Occipital lobe (tissue), 2 donors: ENCODE results near the gene PTGDS. TPM values are rescaled to one million over a fixed set of nuclear protein-coding genes. Genes with fewer than 3 reads are reported as not detected.

Source experiments
- DNase-seq: peaks from one replicate; lab custom pipeline; 2025; lab: John Stamatoyannopoulos, UW
- total RNA-seq: library from RNA; depleted of rRNA; stranded (reverse); fragments of >200 nt; gene quantifications from one replicate; pipeline ENCODE4 v1.2.3, GENCODE V29; 2014

The PTGDS gene
- total RNA-seq, 1 donor from 2014 or later, result 52.1 TPM

DNA sequence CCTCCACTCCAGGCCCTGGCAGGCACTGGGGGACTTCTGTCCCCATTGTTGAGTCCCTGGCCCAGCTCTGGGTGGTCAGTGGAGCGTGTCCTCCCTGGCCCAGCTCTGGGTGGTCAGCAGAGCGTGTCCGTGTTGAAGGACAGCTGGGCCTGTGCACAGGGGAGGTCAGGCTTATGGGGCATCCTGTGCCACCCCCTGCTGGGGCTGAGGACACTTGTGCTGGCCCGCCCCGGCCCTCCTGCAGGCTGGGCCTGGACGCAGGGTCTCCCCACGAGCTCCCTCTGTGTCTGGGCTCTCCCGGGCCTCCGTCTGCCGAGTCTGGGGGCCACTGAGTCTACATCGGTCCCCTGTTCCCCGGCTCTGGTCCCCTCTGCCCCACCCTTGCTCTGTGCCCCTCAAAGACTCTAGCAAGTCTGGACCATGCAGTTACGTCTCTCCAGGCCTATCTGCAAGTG, 30.5 kb downstream of the PTGDS start:
- DNase-seq, result no peak

DNA sequence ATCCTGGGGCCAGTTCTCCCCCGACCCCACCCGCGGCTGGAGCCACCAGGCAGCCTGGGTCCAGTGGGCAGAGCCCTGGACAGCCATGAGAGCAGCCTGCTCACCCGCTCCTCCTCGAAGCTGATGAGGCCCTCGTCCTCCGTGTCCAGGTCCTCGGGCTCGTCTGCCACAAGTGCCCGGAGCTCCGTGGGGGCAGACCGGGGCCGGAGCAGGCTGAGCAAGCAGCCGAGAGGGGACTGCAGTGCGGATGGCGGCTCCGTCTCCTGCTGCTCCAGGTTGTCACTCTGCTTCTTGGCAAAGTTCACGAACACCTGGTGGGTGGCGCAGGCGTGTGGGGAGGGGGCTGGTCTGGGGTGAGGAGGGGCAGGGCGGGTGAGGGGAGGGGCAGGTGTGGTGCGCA, 31.0 kb downstream of the PTGDS start:
- no peak for DNase-seq

DNA sequence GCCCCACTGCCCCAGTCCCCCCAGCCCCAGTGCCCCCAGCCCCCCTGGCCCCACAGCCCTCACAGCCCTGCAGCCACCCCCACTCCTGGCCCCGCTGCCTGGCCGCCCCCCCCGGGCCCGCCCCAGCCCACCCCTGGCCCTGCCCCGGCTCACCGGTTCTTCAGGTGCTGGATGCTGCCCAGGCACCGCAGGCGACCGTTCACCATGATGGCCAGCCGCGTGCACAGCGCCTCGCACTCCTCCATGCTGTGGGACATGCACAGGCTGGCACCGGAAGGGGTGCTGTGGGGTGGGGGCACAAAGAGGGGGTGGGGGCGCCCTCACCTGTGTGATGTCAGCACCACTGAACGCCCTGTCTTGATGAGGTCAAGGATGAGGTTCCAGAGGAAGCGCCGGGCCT, 31.9 kb downstream of the PTGDS start:
- no peak for DNase-seq

DNA sequence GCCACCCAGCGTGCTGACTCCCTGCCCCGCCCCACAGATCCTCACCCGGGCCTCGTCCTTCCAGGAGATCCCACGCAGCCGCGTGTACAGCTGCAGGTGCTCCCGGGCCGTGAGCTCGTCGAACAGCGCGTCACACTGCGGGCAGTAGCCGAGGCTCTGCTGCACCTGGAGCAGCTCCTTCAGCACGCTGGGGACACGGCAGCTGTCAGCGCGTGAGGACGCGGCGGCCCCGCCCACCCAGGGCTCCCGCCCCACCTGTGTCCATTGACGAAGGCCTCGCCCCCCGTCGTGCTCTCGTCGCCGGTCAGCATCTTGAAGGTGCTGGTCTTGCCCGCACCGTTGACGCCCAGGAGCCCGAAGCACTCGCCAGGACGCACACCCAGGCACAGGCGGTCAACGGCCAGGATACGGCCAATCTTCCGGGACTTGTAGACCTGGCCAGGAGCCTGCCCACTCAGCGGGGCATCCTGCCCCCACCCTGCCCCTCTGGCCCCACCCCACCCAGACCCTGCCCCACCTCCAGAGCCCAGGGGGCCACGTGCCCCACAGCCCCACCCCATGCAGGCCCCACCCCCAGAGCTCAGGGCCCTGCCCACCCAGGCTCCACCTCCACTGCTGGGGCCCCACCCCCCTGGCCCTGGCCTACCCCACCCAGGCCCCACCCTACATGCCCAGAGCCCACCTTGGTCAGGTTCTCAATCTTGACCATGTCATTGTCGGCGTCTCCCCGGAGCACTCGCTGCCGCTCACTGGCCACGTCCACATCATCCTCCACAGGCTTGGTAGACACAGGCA, 32.8 kb downstream of the PTGDS start:
- no peak for DNase-seq

GRCh38 chr9:137011156-137011555, 33.9 kb downstream of the PTGDS start:
- DNase-seq, result no peak

DNA sequence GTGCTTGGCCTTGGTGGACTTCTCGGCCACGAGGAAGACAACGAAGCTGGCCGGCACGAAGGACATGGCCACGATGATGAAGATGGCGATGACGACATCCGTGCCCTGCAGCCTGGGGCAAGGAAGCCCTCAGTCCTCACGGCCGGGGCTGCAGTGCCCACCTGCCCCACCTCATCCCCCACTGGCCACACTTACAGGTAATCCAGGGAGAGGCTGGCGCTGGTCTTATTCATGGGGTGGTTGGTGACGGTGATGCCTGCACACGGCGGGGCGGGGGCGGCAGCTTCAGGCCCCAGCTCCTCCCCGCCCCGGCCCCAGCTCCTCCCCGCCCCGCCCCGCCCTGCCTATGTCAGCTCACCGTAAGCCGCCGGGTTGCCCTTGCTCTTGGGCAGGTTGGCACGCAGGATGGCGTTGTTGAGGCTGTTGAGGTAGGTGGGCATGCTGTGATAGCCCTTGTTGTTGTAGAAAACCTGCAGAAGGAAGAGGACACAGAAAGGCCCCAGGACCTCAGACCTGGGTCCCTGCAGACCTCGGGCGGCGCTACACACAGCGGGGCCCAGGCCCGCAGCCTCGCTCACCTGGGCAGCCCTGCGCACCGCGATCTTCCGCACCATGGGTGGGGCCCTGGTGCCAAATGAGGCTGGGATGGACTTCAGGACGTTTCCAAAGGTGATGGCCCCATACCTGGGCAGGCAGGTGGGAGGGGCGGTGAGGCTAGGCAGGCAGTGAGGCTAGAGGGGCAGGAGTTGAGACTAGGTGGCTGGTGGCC, 34.8 kb downstream of the PTGDS start:
- DNase-seq, result no peak

DNA sequence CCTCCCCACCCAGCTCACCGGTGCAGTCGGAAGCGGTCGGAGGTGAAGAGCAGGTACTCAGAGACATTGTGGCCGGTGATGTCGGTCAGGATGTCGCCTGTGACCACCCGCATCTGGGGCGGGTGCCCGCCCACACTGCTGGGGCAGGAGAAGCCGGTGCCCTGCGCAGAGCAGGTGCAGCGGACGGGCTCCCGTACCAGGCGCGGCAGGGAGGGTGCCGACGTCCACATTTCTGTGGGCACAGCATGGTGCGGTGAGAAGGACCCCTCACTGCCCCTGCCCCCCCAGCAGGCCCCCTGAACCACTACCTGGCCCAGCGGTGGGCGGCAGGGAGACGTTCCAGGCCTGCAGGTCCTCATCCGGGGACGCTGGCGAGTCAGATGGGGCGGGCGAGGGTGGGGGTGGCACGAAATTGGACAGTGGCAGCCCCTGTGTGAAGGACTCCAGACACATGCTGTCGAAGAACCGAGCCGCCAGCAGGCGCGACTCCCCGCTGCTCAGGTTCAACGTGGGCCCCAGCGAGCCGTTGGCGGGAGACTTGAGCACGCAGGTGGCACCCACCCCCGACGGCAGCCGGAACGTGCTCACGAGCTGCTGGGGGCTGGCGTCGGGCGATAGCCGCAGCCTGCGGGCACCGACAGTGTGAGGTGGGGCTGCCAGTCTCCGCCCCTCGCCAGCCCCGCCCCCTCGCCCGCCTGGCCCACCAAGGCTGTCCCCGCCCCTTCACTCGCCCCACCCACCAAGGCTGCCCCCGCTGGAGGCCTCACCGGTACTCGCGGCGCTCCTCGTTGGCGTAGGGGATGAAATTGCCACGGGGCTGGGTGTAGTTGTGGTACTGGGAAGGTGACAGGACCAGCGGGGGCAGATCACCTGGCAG, 35.6 kb downstream of the PTGDS start:
- DNase-seq, result no peak

DNA sequence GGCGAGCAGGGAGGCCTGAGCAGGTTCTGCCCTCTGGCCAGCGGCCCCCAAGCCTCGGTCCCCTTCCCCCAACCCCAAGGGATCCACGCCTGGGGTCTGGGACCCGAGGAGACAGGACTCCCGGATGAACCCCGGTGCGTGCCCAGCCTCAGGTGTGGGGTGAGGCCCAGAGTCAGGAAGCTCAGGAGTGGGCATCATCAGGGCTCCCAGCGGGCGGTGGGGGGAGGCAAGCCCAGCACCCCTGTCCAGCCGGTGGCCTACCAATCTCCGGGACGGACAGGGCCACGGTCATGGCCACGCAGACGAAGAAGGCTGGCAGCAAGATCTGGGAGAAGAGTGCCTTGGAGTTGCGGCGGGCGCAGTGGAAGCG, 36.3 kb downstream of the PTGDS start:
- DNase-seq, result no peak

GRCh38 chr9:137014166-137014565, 36.9 kb downstream of the PTGDS start:
- DNase-seq, result no peak

DNA sequence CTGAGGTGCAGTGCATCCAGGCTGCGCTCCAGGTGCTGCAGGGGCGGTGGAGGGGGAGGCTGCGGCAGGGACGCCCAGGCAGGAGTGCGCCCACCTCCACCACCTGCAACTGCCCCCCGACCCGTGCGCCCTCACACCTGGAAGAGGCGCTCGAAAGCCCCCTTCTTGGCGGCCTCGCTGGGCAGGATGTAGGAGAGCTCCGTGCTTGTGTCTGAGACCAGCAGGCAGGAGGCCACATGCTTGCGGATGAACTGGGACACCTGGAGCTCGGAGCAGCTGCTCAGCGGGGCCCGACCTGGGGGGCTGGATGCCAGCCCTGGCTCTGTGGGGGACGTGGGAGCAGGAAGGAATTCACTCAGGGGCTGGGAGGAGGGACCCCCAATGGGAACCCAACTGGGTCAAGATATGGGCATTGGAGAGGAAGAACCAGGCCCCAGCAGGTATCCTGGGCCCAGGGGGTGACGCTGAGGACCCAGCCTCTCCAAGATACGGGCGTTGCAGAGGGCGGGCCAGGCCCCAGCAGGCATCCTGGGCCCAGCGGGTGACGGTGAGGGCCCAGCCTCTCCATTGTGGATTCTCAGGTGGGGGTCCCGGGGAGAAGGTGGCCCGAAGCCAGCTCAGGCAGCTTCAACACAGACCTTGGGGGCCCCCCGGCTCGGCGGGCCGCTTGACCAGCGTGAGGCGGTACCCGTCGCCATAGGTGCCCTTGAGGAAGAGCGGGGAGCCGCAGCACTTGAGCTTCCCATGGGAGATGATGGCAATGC, 37.7 kb downstream of the PTGDS start:
- no peak for DNase-seq

DNA sequence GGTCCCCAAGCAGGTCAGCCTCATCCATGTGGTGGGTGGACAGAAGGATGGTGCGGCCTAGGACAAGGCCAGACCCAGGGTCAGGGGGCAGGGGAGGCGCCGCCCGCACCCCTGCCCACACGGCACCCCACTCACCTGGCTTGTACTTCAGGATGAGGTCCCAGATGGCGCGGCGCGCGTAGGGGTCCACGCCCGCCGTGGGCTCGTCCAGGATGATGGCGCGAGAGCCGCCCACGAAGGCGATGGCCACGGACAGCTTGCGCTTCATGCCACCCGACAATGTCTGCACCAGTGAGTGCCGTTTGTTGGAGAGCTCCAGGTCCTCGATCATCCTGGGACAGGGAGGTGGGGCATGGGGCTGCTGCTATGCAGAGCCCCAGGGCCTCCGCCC, 38.2 kb downstream of the PTGDS start:
- DNase-seq, result no peak

DNA sequence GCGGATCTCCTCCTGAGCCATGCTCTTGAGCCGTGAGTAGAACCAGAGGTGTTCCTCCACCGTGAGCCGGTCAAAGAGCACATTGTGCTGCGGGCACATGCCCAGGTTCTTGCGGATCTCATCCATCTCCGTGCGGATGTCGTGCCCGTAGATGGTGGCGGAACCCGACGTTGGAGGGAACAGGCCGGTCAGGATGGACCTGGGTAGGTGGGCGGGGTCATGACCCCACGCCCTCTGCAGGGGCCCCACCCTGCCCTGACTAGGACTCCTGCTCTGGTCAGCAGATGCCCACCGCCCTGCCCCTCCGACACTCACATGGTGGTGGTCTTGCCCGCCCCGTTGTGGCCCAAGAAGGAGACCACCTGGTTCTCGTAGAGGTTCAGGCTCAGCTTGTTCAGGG, 38.7 kb downstream of the PTGDS start:
- DNase-seq, result no peak

- no peak for DNase-seq
Measured at GRCh38 chr9:137016436-137016835, 39.1 kb downstream of the PTGDS start.

DNA sequence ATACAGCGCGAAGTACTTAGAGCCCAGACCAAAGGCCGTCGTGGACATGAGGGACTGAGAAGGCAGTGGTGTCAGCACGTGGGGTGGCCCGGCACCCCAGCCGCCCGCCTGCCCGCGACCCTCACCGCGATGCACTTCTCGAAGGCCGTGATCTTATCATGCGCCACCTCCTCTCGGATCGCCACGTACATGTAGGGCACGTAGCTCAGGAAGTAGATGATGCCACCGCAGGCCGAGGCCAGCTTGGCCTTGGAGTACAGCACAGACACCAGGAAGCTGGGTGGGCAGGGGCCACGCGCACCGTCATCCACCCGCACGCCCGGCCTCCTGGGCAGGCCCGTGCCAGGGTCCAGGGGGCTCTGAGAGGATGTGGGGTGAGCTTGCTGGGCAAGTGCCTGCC, 39.8 kb downstream of the PTGDS start:
- no peak for DNase-seq

DNA sequence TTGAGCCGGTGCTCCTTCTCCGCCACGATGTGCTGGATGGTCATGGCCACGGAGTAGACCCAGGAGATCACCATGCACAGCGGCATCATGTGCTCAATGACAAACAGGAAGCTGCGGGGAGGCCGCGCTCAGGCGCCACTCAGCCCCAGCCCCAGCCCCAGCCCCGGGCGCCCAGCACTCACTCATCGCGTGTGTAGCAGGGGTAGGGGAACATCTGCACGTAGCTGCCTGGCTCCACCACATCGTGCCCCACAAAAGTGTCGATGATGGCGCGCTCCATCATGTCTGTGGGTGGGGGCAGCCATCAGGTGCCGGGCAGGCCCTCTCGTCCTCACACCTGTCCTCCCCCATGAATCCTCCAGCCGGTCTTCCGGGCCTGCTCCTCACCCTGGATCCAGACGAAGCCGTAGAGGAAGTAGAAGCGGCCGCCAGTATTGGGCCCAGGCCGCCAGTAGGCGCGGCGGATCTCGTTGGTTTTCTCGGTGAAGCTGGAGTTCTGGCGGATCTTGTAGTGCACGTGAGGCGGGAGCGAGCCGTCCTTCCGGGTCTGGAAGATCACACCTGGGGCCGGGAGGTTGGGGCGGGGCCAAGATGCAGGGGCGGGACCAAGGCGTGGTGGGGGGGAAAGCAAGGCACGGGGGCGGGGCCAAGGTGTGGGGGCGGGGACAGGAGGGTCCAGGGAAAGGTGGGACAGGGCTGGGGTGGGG, 40.6 kb downstream of the PTGDS start:
- no peak for DNase-seq

DNA sequence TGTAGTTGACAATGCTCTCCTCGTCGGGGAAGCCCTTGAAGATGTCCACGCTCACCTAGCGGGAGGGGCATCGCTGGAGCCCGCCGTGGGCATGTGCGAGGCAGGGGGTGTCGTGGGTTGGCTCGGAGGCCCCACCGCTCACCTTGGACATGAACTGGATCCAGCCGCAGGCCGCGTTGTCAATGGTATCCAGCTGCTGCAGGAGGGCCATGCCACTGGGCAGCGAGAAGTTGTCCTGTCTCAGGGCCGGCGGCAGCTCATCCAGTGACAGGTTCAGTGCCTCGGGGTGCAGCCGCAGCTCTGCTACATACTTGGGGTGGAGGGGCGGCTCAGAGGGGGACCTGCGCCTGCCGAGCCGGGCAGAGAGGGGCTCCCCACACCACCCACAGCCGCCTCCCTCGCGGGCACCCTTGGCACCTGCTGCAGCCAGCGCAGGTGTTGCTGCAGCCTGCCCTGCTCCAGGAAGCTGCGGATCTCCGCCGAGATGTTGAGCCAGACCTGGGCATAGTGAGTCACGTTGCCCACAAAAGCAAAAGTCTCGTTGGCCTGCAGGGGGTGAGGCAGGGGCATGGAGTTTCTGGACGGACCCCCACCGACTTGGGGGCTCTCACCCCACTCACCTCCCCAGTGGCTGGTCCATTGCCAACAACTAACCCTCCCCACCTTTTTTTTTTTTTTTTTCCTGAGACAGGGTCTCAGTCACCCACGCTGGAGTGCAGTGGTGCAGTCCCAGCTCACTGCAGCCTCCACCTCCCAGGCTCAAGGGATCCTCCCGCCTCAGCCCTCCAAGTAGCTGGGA, 41.7 kb downstream of the PTGDS start:
- no peak for DNase-seq

- no peak for DNase-seq
Measured at GRCh38 chr9:137019891-137020683, 42.8 kb downstream of the PTGDS start.

DNA sequence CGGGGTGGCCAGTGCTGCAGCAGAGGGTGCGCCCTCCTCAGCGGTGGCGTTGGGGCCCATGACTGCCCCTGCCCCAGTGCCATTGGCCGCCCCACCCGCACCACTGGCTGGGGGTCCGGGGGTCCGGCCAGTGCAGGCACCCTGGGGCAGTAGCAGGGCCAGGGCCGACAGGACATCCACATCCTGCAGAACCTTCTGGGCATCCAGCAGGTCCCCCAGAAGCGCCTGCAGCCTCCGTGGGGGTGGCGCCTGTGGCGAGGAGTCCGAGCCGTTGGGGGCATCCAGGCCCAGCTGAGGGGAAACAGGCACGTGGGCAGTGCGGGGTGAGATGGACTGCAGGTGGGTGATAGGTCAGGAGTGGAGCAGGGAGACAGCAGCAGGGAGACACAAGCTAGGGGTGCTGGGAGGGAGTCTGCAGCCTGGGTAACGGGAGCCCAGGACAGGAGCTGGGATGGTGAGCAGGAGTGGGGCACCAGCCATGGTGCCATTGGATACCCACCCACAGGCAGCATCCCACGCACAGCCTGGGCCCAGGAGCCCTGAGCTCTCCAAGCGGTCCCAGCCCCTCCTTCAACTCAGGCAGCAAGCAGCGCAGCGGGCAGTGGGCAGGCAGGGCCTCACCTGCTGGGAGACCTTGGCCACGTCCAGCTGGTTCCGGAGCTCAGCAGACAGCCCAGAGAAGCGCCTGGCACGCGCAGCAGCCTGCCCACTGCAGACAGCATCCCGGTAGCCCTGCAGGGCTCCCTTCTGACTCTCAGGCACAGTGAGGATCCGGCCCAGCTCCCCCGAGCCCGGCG, 43.7 kb downstream of the PTGDS start:
- no peak for DNase-seq
